ENCODE data around the gene APC.
"Not testable (repeated sequence)": the region's sequence is repeated elsewhere in the genome, so short reads cannot be mapped to it uniquely, and the experiment has no call there.

The APC gene

DNA sequence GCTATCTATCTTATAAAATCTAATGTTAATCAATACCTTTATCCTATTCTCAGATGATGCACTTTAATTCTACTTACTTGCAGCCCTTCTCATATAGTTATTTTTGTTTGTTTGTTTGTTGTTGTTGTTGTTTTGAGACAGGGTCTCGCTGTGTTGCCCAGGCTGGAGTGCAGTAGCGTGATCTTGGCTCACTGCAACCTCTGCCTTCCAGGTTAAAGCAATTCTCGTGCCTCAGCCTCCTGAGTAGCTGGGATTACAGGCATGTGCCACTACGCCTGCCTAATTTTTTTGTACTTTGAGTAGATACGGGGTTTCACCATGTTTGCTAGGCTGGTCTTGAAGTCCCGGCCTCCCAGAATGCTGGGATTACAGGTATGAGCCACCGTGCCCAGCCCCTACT, 20.8 kb upstream of the APC start:
- not testable (repeated sequence) for DNase-seq (ENCODE audit: low read depth, low spot score)

DNA sequence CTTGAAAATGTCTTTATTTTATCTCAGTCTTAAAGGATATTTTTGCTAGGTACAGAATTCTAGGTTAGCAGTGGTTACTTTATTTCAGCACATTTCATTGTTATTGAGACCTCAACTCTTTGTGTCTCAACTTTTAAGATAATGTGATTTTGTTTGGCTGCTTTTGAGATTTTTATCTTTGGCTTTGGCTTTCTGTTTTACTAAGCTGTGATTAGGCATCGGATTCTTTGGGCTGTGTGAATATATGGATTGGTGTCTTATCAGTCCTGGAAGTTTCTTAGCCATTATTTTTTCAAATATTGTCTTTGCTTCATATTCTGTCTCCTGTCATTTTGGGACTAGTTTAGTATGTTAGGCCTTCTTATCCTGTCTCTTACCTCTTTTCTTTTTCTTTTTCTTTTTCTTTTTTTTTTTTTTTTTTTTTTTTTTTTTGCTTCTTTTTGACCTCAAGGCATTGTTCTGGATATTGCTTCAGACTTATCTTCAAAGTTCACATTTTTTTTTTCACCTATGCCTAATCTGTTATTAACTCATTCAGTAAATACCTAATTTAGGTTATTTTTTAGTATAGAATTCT, 20.1 kb upstream of the APC start:
- no peak for DNase-seq (ENCODE audit: low read depth, low spot score)

DNA sequence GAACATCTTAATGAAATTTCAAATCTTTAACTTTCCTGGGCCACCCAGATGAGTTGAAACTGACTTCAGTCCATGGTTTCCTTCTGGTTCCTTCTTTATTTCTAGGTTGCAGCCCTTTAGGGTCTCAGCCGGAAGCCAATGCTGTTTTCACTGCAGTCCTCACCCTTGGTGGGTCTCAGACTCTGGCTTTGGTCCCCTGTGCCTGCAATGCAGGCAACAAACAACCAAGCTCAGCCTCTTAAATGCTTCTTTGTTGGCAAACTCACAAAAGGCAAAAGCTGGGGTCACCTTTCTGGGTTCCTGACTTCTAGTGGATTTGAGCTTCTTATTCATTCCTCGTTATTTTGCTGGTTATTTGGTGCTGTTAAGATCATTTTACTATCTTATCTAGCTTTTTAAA, 19.3 kb upstream of the APC start:
- no peak for DNase-seq (ENCODE audit: low read depth, low spot score)

DNA sequence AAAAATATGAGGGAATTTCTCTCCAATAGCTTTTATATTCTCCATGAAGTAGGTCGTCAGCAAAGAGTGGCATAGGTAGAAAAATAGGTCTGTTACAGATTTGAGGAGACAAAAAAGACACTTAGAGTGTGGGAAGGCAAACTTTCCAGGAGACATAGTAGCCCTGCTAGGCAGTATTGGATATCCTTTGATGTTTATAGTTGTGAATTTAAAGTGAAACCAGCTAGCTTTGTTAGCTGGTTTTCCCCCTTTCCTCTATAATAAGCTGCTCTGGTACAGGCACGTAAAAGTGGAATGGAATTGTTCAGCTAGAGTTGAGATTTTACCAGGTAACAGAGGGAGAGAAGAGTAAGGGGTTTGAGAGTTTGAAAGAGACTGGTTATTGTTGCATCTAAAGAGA, 17.1 kb upstream of the APC start:
- no peak for DNase-seq (ENCODE audit: low read depth, low spot score)

DNA sequence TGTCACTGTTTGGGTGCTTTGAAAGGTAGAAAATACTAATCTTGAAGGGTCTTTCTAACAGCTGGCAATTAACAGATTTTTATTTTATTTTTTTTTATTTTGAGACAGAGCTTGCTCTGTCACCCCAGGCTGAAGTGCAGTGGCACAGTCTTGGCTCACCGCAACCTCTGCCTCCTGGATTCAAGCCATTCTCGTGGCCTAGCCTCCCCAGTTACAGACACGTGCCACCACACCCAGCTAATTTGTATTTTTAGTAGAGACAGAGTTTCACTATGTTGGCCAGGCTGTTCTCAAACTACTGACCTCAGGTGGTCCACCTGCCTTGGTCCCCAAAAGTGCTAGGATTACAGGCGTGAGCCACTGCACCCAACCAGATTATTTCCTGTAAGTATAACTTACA, 12.8 kb upstream of the APC start:
- no peak for DNase-seq (ENCODE audit: low read depth, low spot score)

DNA sequence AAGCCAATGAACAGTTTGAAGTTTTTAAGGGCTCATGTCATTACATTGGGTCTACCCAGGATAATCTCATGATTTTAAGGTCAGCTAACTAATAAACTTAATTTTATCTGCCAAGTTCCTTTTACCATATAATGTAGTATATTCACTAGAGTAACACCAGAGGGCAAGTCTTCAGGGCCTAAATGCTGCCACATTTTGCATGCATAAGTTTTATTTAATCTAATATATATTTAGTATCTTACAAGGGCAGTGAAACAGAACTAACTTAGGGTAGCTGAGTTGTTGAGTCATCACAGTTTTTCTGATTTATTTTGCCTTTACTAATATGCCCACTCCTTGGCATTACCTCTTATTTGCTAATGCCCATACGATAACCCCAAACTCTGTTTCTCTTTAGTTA, 8.1 kb upstream of the APC start:
- DNase-seq (ENCODE audit: low read depth, low spot score) = no peak

DNA sequence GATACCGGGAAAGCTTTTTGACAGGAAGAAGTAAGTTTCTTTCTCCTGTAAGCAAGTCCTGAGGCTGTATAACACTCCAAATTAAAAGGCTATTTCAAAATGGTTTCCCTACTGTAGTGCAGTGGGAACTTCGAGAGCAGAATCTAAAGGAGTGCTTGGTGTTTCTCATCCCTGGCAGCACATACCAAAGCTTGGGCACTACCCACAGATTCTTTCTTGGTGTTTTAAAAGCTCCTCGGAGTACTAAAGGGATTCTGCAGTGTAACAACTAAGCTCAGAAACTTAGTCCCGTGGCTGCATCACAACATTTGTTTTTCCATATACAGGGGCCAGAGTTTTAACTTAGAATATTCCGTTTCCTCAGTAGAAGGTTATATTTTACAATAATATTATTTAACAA, 5.6 kb upstream of the APC start:
- DNase-seq (ENCODE audit: low read depth, low spot score) = no peak

DNA sequence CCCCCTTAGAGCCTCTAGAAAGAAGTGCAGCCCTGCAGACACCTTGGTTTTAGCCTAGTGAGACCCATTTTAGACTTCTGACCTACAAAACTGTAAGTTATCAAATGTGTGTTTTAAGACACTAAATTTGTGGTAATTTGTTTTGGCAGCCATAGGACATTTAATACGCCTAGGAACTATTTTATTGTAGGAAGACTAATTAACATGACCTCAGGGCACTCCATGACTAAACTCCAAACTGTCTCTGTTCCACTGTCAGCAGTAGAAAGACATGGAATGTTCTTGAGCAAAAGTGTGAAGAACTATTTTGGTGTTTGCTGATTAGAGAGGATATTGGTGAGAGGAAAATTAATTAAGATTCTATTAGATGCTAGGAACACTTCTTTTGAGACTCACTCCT, 4.1 kb upstream of the APC start:
- no peak for DNase-seq (ENCODE audit: low read depth, low spot score)

DNA sequence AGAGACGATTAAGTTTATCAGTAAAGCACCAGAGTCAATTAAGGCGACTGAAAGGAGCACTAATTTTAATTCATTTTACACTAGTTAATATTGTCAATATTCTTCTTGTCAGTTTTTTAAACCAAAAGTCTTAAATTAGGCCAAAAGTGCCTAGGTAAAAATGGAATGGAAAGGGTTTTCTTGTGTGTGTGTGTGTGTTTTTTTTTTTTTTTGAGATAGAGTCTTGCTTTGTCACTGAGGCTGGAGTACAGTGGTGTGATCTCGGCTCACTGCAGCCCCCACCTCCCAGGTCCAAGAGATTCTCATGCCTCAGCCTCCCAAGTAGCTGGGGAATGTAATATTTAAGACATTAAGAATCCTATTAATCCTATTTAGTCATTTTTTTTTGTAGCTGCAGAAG, 3.1 kb upstream of the APC start:
- no peak for DNase-seq (ENCODE audit: low read depth, low spot score)

DNA sequence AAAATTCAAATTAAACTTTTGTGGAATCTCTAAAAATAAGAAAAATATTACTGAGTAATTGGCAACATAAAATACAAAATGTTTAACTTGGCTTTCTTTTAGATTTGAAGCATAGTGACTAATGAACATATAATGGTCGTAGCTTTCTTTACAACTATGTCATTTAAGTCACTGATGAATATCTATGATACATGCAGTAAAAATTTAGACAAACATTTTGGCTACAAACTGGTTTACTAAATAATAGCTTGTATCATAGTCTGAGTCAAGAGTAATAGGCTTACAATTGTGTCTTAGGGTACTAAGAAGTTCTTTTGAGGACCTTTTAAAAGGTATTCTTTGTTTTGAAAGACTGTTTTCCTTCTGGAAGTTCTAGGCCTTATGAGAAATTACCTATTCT, 2.0 kb upstream of the APC start:
- no peak for DNase-seq (ENCODE audit: low read depth, low spot score)

DNA sequence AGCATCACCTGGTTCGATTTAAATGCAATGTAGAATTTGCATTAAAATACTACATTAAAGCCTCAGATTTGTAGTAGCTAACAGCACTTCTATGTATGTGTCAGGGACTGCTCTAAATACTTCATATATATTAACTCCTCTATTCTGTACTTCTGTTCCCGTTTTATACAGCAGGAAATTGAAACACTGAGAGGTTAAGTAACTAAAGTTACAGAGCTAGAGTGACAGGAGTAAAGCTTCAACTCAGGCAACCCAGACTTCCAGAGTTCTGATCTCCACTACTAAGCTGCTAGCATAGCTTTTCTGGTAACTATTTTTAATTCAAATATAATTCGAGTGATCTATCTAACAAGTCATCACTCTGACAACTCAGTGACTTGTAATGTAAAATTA, 619 bp upstream of the APC start:
- no peak for DNase-seq (ENCODE audit: low read depth, low spot score)

DNA sequence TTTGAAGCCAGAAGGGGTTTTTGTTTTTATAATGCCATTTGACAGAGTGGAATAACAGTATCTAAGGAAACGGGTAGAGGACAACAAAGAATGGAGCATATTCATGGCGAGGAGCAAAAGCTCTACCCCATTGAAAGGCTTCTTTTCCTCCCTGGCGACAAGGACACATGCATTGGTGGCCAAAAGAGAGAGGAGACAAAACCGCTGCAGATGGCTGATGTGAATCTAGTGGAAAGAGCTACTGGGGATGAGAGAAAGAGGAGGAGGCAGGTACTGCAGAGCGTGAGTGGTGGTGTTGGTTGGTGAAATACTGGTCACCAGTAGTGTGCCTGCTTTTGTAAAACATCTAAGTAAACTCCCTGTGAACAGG, 491 bp downstream of the APC start:
- DNase-seq (ENCODE audit: low read depth, low spot score) = peak; percentile 18

DNA sequence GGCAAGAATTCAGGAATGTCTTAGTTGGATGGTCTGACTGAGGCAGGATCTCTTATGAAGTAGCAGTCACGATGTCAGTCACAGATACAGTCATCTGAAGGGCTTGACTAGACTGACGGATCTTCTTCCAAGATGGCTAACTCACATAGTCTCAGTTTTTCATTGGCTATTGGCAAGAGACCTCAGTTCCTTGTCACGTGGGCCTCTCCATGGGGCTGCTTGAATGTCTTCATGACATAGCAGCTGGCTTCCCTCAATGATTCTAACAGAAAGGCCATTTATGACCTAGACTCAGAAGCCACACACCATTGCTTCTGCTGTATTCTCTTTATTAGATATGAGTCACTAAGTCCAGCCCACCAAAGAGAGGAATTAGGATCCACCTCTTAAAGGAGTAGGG, 4.7 kb downstream of the APC start:
- DNase-seq (ENCODE audit: low read depth, low spot score) = no peak

DNA sequence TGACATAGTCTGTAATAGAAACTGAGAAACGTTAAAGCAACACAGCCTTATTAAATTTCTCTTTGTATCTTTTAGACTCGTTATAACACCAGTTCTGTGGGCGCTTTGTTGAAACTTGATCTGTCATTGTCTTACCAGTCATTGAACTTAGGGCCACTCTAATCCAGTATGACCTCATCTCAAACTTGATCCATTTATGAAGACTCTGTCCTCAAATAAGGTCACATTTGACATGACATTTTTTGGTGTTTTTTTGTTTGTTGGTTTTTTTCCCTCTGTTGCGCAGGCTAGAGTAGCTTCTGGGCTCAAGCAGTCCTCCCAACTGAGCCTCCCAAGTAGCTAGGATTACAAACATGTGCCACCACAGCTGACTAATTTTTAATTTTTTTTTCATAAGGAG, 5.9 kb downstream of the APC start:
- DNase-seq (ENCODE audit: low read depth, low spot score) = no peak

DNA sequence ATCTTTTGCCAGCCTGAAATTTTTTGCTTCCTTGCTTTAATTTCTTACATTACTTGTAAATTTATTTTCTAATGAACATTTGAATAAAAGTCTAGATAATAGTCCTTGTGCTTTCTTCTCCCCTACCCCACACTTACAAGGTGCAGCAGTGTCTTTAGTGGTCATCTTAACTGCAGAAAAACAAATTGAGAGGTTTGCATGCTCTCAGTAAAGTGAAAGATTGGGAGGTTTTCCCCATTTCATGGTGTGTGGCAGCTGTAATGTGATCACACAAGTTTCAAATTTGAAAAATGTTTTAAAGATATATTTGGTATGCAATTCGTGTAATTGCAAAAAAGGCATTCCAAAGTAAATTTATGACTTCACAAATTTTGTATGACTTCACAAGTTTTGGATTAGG, 14.7 kb downstream of the APC start:
- no peak for DNase-seq (ENCODE audit: low read depth, low spot score)

DNA sequence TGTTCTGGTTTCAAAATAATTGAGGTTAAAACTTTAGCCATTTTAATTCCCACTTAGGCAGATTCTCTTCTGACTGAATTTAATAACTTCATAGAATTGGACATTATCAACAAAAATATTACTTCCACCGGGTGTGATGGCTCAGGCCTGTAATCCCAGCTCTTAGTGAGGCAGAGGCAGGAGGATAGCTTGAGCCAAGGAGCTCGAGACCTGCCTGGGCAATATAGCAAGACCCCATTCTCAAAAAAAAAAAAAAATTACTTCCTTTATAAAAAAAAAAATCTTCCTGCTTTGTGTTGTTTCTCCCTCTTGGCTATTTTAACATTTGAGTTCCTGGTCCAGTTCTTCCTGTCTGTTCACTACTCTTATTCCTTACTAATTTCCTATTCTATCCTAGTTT, 18.0 kb downstream of the APC start:
- no peak for DNase-seq (ENCODE audit: low read depth, low spot score)

DNA sequence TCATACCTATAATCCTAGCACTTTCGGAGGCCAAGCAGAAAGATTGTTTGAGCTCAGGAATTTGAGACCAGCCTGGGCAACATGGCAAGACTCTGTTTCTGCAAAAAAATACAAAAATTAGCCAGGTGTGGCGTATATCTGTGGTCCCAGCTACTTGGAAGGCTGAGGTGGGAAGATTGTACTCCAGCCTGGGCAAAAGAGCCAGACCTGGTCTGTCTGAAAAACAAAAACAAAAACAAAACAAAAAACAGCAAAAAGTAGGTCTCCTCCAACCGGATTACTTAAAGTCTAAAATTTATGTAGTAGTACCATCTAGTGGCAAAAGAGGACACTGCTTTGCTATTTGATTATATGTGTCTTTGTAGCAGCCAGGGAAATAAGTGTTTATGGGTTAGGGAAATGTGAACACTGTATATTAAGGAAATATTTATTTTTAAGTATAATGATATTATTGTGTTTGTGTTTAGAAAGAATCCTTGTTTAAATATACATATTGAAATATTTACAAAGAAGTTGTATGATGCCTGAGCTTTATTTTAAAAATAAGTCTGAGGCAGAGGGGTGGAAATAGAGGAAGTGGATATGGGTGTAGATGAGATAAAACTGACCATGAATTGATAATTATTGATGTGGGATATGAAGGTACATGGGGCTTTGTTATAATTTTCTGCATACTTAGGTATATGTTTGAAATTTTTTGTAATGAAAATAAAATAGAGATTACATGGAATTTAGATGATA, 20.0 kb downstream of the APC start:
- peak; percentile 21 for DNase-seq (ENCODE audit: low read depth, low spot score)

DNA sequence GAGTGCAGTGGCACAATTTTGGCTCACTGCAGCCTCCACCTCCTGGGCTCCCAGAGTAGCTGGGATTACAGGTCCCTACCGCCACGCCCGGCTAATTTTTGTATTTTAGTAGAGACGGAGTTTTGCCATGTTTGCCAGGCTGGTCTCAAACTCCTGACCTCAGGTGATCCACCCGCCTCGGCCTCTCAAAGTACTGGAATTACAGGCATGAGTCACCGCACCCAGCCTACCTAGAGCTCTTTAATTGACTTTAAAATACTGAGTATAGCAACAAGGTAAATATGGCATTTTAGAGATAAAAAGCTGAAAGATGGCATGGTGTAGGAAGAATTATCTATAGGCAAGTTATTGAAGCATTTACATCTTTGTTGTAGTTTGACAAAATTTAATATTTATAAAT, 21.0 kb downstream of the APC start:
- no peak for DNase-seq (ENCODE audit: low read depth, low spot score)

DNA sequence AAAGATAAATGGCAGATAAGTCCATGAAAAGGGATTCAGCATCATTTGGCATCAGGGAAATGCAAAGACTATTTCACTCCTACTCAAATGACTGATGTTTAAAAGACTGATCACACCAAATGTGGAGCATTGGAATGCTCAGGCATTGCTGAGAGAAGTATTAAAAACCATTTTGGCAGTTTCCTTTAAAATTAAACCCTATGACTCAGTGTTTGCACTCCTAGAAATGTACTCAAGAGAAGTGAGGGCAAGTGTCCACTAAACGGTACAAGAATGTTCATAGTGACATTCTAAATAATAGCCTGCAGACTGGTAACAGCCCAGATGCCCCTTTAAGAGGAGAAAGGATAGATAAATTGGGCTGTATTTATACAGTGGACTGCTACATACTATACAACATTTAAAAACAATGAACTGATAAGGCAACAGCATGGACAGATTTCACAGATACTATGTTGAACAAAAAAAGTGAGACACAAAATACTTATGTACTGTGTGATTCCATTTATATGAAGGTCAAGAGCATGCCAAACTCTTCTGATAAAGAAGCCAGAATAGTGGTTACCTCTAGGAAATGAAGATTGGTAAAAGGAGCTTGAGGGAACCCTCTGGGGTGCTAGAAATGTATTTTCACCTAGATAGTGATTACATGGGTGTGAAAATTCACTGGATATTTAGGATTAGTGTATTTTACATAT, 24.6 kb downstream of the APC start:
- DNase-seq (ENCODE audit: low read depth, low spot score) = no peak

DNA sequence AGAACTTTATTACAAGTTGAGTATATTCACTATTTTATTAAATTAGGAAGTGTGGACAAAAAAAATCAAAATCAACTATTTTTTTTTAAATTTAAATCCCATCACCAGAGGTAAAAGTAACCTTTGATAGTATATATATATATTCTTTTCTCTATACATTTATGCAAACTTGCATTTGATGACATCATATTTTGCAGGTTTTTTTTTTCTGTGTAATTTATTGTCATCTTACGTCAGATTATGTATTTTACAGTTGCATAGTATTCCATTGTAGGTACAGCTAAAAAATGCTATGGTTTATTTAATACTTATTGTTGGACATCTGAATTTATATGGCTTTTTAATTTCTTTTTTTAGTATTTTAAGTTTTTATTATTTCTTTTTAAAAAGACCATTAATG, 25.5 kb downstream of the APC start:
- DNase-seq (ENCODE audit: low read depth, low spot score) = no peak

DNA sequence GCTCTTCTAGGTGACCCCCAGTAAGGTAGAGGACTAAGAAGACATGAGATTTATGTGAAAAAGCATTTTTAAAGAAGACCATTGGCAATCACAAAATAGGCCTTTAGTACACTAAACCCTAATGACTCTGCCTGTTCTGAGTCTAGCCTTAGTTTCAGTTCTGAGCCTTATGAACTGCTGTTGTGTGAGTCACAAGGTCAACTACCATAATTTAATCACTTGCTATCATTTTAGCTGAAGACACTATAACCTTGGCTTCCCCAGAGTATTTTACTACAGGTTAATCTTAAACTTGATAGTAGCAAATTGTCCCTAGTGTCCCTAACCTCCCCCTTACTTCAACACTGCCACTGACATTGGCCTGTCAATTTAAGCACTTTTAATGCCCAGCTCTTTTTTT, 34.4 kb downstream of the APC start:
- no peak for DNase-seq (ENCODE audit: low read depth, low spot score)

DNA sequence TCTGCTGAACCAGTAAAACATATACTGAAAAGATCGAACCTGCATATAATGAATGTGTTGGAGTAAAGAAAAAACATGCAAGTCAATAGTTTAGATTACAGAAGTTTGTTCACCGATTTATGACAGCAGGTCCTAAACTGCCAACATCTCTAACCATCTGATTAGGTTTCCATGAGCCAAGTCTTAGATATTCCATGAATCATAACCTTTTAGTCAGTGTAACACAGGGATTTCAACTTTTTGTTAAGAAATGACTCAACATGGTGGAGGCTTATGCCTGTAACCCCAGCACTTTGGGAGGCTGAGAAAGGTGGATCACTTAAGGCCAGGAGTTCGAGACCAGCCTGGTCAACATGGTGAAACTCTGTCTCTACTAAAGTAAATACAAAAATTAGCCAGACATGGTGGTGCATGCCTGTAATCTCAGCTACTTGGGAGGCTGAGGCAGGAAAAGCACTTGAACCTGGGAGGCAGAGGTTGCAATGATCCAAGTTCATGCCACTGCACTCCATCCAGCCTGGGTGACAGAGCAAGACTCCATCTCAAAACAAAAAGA, 38.7 kb downstream of the APC start:
- no peak for DNase-seq (ENCODE audit: low read depth, low spot score)

DNA sequence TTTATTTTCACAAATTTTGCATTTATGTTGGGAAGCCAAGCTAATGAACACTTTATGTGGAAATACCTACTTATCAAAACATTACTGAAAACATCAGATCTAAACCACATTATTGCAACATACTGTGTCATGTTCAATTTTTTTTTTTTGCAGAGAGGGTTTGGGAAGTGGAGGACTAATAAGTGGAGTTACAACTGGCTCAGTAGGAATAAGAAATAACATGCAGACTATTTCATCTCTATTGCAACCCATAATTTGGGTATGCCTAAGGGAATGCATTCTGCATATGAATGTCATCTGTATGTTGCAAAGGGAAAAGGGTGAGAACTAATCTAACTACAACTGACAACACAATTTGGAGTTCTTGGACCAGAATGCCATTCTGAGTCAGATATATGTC, 41.8 kb downstream of the APC start:
- DNase-seq (ENCODE audit: low read depth, low spot score) = no peak

Data from ELF-1 (cell line).